Activated CD8-positive, alpha-beta memory T cell treated with anti-CD3 and anti-CD28 coated beads for 24 hours (primary cell): Measurements from ENCODE around the gene ANHX.
A peak's percentile ranks its signal among the peaks of the same experiment; 100 is the strongest.

Experiments
- DNase-seq: peaks from one replicate; pipeline ENCODE4 v3.0.0-alpha.2; 2020

Gene ANHX

GRCh38 chr12:133202493-133203343 lies 33.0 kb downstream of the ANHX start:
- no peak for DNase-seq

- no peak for DNase-seq
These were observed 33.8 kb downstream of the ANHX start for GRCh38 chr12:133201888-133202287.

GRCh38 chr12:133192847-133193246 lies 42.8 kb downstream of the ANHX start:
- DNase-seq, result no peak

- no peak for DNase-seq
These were observed 45.5 kb downstream of the ANHX start for GRCh38 chr12:133190176-133190575.

GRCh38 chr12:133181238-133181959 lies 54.3 kb downstream of the ANHX start, which contains the start of gene ZNF268:
Gene ZNF268, plus strand, starts transcription at chr12:133181495. Its CDS starts 503 bp downstream, at chr12:133181998.
- peak; percentile 96 for DNase-seq

GRCh38 chr12:133180669-133181068 lies 55.0 kb downstream of the ANHX start:
- no peak for DNase-seq

- DNase-seq, result no peak
These were observed 60.8 kb downstream of the ANHX start for GRCh38 chr12:133174901-133175300.

GRCh38 chr12:133172491-133172890 lies 63.2 kb downstream of the ANHX start:
- no peak for DNase-seq
